Panc1 (cell line): ENCODE results near the gene CEP170. TPM values are rescaled to one million over a fixed set of nuclear protein-coding genes. Genes with fewer than 3 reads are reported as not detected.
A peak's percentile ranks its signal among the peaks of the same experiment; 100 is the strongest.

Experiments used
- ATAC-seq: fragments of 200-7000 bp; cut with Tn5 transposase; 2 replicates; pipeline ENCODE4 v1.9.1; 2020; ENCODE audit warnings: mild to moderate bottlenecking, moderate library complexity
- BruUV-seq: library from RNA; stranded (reverse); fragments of 400-500 nt; replicated peaks from 2 replicates; lab custom pipeline; 2021; lab: Mats Ljungman, UMichigan
- CTCF ChIA-PET: fragments of 300-600 bp; sonication (Branson Sonifier 250); formaldehyde crosslinking; loops from one replicate; lab custom pipeline; 2022; ENCODE audit warnings: antibody characterized with exemption; lab: Charles Lee
- POLR2A ChIA-PET: fragments of 300-600 bp; sonication (Branson Sonifier 250); formaldehyde crosslinking; loops from one replicate; lab custom pipeline; 2022; ENCODE audit warnings: antibody characterized with exemption; lab: Charles Lee
- DNase-seq: peaks from one replicate; pipeline ENCODE4 v3.0.0-alpha.2; 2010; ENCODE audit warnings: low read depth, low spot score
- H3K27ac ChIP-seq: 2 replicates; pipeline ENCODE4 v1.5.1; 2011; ENCODE audit warnings: mild to moderate bottlenecking, low read length, inconsistent platforms
- H3K27me3 ChIP-seq: fragments of 200-500 bp; sonication (Bioruptor generic); 2 replicates; pipeline ENCODE4 v1.6.0; 2014; ENCODE audit warnings: low read length, inconsistent platforms; ENCODE audit not compliant: control insufficient read depth, insufficient read depth
- H3K36me3 ChIP-seq: fragments of 200-500 bp; sonication (Bioruptor generic); 2 replicates; pipeline ENCODE4 v1.5.1; 2014; ENCODE audit warnings: inconsistent platforms, mild to moderate bottlenecking, low read length, moderate library complexity; ENCODE audit not compliant: control insufficient read depth, insufficient read depth
- H3K4me1 ChIP-seq: 2 replicates; pipeline ENCODE4 v1.5.1; 2011; ENCODE audit warnings: inconsistent platforms, mild to moderate bottlenecking, low read length, moderate library complexity; ENCODE audit not compliant: control insufficient read depth, insufficient read depth
- H3K4me3 ChIP-seq, 2 experiments: 2 replicates each; pipeline ENCODE4 v1.5.1; 2011 to 2012; ENCODE audit warnings: low read depth in 2 of 2, low read length in 2 of 2, mild to moderate bottlenecking in 2 of 2, inconsistent platforms in 1 of 2, moderate library complexity in 1 of 2
- H3K9me3 ChIP-seq: fragments of 200-500 bp; sonication (Bioruptor generic); 2 replicates; pipeline ENCODE4 v1.5.1; 2014; ENCODE audit warnings: low read depth, mild to moderate bottlenecking, inconsistent platforms, low read length, moderate library complexity; ENCODE audit not compliant: control insufficient read depth, insufficient read depth
- POLR2AphosphoS5 ChIP-seq: IDR thresholded peaks from 2 replicates; pipeline ENCODE4 v1.6.1; 2012; ENCODE audit warnings: mild to moderate bottlenecking, low read depth, low read length, moderate library complexity
- SIN3A ChIP-seq: IDR thresholded peaks from 2 replicates; pipeline ENCODE4 v1.6.1; 2012; ENCODE audit warnings: low read depth, mild to moderate bottlenecking, low read length, moderate library complexity, borderline replicate concordance; ENCODE audit not compliant: insufficient read depth
- TCF7L2 ChIP-seq: IDR thresholded peaks from 2 replicates; pipeline ENCODE4 v1.6.1; 2011; ENCODE audit warnings: mild to moderate bottlenecking, low read depth, low read length, inconsistent platforms
- in situ Hi-C: cut with HindIII; loops from 2 replicates; pipeline ENCODE4 v1.10.0; 2016; ENCODE audit warnings: low sequenced_read_pairs, low pct_unique_long_range_greater_than_20kb
- intact Hi-C: fragments of 100-400 bp; cut with micrococcal nuclease; formaldehyde crosslinking; loops from one replicate; pipeline ENCODE4 v1.10.0; 2022; ENCODE audit not compliant: unreplicated experiment
- total RNA-seq: library from RNA; stranded (reverse); gene quantifications from one replicate; pipeline ENCODE4 v1.2.1, GENCODE V29; 2021; ENCODE audit not compliant: unreplicated experiment
- TF ChIP-seq, protein P1 (sequence below): fragments of 450-650 bp; IDR thresholded peaks from 2 replicates; pipeline ENCODE4 v1.5.1; 2017; ENCODE audit warnings: mild to moderate bottlenecking
- TF ChIP-seq, protein P2 (sequence below), 2 experiments: IDR thresholded peaks; 2 replicates each; pipeline ENCODE4 v1.6.1; 2011 to 2012; ENCODE audit warnings: low read depth in 2 of 2, control low read depth in 1 of 2, low read length in 1 of 2, mild to moderate bottlenecking in 1 of 2, moderate library complexity in 1 of 2; ENCODE audit not compliant: insufficient read depth in 1 of 2

CEP170 gene
- total RNA-seq, 1 experiment from 2014 or later: 89.3 TPM

DNA sequence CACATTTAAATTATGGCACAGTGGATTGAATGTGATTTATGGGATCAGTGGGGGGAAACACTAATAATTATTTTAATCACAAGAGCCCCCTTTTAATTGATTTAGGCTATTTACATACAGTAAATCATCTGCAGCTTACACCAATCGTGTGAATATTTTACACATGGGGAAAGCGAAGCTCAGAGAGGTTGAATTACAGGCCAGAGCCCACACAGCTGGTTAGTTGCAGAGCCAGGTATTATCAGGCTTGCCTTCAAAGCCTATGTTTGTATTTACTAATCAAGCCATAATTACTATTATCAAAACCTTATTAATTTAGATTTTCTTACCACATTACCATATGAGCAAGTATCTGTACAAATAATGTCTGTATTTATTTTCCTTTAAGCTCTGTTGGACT lies 1.5 kb upstream of the CEP170 start:
- intact Hi-C loops: no loop called here
- in situ Hi-C loops: no loop called here
- DNase-seq: no peak
- ChIA-PET POLR2A (no interaction called here), CTCF (interaction anchor here (0.6 kb wide), 1 partner anchor 1087 kb away, joined by 6 read pairs; no protein-coding TSS in a partner anchor)
- no peaks in the 10 kb centered on the region for H3K9me3 ChIP-seq
- no peak for ATAC-seq
- no peaks in the 10 kb centered on the region for H3K27me3 ChIP-seq
- peaks cover 11% of the 10 kb centered on the region for H3K4me1 ChIP-seq
- TF ChIP-seq TCF7L2 (no peak), POLR2AphosphoS5 (no peak), SIN3A (no peak)
- TF ChIP-seq, protein P1, sequence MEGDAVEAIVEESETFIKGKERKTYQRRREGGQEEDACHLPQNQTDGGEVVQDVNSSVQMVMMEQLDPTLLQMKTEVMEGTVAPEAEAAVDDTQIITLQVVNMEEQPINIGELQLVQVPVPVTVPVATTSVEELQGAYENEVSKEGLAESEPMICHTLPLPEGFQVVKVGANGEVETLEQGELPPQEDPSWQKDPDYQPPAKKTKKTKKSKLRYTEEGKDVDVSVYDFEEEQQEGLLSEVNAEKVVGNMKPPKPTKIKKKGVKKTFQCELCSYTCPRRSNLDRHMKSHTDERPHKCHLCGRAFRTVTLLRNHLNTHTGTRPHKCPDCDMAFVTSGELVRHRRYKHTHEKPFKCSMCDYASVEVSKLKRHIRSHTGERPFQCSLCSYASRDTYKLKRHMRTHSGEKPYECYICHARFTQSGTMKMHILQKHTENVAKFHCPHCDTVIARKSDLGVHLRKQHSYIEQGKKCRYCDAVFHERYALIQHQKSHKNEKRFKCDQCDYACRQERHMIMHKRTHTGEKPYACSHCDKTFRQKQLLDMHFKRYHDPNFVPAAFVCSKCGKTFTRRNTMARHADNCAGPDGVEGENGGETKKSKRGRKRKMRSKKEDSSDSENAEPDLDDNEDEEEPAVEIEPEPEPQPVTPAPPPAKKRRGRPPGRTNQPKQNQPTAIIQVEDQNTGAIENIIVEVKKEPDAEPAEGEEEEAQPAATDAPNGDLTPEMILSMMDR: no peak
- TF ChIP-seq, protein P2, sequence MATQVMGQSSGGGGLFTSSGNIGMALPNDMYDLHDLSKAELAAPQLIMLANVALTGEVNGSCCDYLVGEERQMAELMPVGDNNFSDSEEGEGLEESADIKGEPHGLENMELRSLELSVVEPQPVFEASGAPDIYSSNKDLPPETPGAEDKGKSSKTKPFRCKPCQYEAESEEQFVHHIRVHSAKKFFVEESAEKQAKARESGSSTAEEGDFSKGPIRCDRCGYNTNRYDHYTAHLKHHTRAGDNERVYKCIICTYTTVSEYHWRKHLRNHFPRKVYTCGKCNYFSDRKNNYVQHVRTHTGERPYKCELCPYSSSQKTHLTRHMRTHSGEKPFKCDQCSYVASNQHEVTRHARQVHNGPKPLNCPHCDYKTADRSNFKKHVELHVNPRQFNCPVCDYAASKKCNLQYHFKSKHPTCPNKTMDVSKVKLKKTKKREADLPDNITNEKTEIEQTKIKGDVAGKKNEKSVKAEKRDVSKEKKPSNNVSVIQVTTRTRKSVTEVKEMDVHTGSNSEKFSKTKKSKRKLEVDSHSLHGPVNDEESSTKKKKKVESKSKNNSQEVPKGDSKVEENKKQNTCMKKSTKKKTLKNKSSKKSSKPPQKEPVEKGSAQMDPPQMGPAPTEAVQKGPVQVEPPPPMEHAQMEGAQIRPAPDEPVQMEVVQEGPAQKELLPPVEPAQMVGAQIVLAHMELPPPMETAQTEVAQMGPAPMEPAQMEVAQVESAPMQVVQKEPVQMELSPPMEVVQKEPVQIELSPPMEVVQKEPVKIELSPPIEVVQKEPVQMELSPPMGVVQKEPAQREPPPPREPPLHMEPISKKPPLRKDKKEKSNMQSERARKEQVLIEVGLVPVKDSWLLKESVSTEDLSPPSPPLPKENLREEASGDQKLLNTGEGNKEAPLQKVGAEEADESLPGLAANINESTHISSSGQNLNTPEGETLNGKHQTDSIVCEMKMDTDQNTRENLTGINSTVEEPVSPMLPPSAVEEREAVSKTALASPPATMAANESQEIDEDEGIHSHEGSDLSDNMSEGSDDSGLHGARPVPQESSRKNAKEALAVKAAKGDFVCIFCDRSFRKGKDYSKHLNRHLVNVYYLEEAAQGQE (IDR thresholded peaks at IDR 0.05; ENCODE audit: insufficient read depth in 1 of 2, low read depth in 2 of 2, low read length in 1 of 2): no peak
- H3K4me3 ChIP-seq: peak overlapping the region; percentile 92 to 97
- no TSS peak for BruUV-seq
- H3K27ac ChIP-seq: peak overlapping the region; percentile 97
- peaks cover 4% of the 10 kb centered on the region for H3K36me3 ChIP-seq

DNA sequence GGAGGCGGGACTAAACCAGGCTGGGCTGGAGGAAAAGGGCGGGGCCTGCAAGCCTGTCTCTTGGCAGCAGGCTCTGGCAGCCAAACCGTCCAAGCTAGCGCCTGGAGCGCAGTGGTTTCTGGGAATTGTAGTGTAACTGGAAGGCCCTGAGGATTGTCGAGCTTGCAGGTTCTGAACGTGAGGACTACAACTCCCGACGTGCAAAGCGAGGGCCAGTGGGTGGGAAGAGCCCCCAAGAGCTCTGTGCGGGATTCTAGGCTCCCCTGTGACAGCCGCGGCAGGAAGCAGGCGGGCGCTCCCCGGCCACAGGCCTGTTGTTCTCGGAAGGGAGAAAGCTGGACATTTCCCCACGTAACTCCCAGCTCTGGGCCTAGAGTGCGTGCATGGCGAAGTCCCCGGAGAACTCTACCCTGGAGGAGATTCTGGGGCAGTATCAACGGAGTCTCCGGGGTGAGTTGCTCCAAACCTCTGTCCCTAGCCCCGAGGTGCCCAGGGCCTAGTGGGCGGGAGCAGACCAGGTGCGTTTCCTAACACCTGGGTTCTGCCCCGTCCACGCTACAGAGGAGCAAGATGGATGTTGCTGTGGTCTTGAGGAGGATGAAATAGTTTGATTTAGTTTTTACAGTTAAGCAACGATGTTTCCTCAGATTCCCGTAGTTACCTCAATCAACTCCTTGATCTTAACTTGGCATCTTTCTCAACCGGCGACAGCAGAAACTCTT lies 871 bp upstream of the CEP170 start, which contains the start of gene SDCCAG8:
SDCCAG8 (plus strand) TSS at position 251 of the 722 bp plus-strand sequence; CDS start at position 384, 133 bp downstream.
- peak; percentile 90 for ATAC-seq
- H3K27ac ChIP-seq: peak within 1 kb of the TSS; percentile 97
- H3K27me3 ChIP-seq: no peaks in the 10 kb centered on the region
- intact Hi-C loops (no loop called here), in situ Hi-C loops (no loop called here)
- ChIA-PET POLR2A (interaction anchor here (0.6 to 1.0 kb wide), 3 partner anchors 13 to 195 kb away, joined by 3 read pairs; no protein-coding TSS in a partner anchor), CTCF (interaction anchor here (0.5 to 0.6 kb wide), 2 partner anchors 68 to 1088 kb away, joined by 3 to 6 read pairs; no protein-coding TSS in a partner anchor)
- peak within 1 kb of the TSS; percentile 92 to 97 for H3K4me3 ChIP-seq
- H3K36me3 ChIP-seq: peaks cover 4% of the 10 kb centered on the region
- peak; percentile 98 for DNase-seq
- TSS peak; percentile 66 for BruUV-seq
- TF ChIP-seq, protein P2 (IDR thresholded peaks at IDR 0.05; ENCODE audit: insufficient read depth in 1 of 2, low read depth in 2 of 2, low read length in 1 of 2): no peak
- TF ChIP-seq SIN3A: peak; percentile 89; the same call in 1 of the 2 replicates
- peak; percentile 74 for TF ChIP-seq POLR2AphosphoS5
- TF ChIP-seq, protein P1: no peak
- 0 out of 2 replicates have a peak, but pooled peaks have one; percentile 17 for TF ChIP-seq TCF7L2
- H3K4me1 ChIP-seq: peaks cover 11% of the 10 kb centered on the region
- no peaks in the 10 kb centered on the region for H3K9me3 ChIP-seq
